ENCODE measurements around the gene TMEM9.

Gene TMEM9

DNA sequence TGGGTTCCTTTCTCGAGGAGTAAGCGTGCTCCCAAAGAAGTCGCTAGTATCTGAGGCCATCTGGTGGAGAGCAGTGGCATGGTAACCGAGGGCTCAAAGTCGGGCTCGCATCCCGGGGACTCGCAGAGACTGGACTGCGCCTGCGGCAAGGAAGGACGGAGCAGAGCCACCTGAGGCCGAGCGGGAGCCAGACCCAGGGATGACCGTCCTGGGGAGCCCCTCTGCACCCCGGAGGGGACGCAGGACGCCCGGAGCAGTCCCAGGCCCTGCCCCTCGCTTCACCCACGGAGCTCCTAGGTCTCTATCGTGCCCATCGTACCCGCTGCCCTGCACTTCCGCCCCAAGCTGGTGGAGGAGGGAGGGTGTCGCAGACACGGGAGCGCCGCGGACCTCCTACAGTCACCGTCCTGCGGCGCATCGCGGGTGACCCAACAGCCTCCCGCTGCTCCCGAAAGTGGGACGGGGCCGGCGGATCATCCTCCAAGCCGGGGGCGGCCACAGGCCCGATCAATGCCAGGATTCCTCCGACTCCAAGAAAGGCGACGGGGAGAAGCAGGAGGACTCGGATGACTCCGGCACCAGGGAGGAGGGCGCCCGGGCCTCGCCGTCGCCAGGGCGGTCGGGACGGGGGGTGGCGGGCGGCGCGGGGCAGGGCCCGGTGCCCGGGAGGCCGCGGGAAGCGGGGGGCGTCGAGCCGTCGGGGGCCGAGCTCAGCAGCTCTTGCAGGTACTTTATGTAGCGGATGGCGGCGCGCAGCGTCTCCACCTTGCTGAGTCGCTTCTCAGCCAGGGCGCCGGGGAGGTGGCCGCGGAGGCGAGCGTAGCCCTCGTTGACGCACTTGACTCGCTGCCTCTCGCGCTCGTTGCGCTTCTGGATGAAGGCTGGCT lies 39.8 kb downstream of the TMEM9 start:
- peak; percentile 92 for DNase-seq (ENCODE audit: low spot score)
- TF ChIP-seq, protein P1, sequence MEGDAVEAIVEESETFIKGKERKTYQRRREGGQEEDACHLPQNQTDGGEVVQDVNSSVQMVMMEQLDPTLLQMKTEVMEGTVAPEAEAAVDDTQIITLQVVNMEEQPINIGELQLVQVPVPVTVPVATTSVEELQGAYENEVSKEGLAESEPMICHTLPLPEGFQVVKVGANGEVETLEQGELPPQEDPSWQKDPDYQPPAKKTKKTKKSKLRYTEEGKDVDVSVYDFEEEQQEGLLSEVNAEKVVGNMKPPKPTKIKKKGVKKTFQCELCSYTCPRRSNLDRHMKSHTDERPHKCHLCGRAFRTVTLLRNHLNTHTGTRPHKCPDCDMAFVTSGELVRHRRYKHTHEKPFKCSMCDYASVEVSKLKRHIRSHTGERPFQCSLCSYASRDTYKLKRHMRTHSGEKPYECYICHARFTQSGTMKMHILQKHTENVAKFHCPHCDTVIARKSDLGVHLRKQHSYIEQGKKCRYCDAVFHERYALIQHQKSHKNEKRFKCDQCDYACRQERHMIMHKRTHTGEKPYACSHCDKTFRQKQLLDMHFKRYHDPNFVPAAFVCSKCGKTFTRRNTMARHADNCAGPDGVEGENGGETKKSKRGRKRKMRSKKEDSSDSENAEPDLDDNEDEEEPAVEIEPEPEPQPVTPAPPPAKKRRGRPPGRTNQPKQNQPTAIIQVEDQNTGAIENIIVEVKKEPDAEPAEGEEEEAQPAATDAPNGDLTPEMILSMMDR (IDR thresholded peaks at IDR 0.05), result peak; percentile 83
- Histone ChIP-seq H3K27ac (peak overlapping the region in 1 of 2 donors; percentile 77), H3K4me3 (peak overlapping the region; percentile 88)

DNA sequence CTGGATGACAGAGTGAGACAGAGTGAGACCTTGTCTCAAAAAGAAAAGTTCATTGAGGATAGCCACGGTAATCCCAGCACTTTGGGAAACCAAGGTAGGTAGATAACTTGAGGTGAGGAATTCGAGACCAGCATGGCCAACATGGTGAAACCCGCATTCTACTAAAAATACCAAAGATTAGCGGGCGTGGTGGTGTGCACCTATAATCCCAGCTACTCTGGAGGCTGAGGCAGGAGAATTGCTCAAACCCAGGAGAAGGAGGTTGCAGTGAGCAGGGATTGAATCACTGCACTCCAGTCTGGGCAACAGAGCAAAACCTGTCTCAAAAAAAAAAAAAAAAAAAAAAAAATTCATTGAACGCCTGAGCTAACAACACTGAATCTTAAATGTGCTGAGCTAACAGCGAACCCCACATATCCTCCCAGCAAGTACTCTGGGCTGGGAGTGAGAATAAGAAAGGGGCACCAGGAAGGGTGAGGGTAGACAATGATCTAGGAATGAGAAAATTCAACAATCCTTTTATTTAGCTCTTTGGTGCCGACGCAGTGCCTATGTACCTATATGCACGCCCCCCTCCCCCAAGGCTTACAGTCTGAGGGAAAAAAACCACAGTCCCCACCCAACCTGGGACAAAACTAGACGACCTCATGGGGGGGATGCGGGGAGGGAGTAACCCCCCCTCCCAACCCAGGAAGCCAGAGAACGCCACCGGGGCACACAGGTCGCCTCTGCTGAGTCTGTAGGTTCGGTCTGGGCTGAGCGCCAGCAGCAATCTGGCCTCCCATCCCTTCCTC lies 40.6 kb downstream of the TMEM9 start:
- Histone ChIP-seq H3K27ac (peak overlapping the region in 1 of 2 donors; percentile 77), H3K4me3 (peak overlapping the region; percentile 88)
- DNase-seq (ENCODE audit: low spot score), result no peak
- TF ChIP-seq, protein P1 (IDR thresholded peaks at IDR 0.05), result no peak

DNA sequence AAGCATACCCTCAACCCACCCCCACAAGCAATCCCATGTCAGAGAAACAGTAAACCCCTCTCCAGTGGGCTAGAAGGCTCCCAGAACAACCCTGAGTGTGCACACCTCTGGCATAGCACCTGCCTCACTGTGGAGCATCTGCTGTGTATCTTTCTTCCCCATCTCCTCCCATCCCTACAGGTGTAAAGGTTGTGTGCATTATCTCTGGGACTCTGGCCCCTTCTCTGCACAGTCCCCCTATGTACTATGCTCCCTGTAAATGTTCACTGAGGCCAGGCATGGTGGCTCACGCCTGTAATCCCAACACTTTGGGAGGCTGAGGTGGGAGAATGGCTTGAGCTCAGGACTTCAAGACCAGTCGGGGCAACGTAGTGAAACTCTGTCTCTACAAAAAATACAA lies 41.3 kb downstream of the TMEM9 start:
- TF ChIP-seq, protein P1 (IDR thresholded peaks at IDR 0.05), result no peak
- DNase-seq (ENCODE audit: low spot score), result no peak
- Histone ChIP-seq H3K4me3 (no peak overlapping the region), H3K27ac (no peak overlapping the region)

DNA sequence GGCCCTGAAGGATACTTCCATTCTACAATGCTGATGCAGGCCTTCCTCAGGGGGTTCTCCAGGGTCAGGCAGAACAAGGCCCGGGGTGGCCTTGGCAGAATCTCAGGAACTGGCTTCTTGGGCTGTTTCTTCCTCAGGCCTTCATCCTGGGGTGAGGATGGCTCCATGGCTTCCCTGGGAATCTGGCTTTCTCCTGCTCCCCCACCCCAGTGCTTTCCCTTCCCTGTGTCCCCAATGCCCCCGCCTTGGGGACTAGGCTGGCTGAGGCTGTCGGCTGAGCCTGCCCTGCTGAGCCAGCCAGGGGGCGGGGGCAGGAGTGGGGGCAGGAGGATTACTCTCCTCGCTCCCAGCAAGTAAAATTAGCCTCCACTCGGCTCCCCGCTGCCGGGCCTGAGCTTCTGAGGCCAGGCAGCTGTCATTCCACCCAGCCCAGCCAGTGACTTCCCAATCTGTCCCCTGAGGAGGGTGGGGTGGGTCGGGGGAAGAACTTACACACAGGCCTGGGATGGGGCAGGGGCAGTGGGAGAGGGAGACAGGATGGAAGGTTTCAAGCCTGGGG lies 42.0 kb downstream of the TMEM9 start, which contains the start of gene CACNA1S:
Gene CACNA1S, minus strand, starts transcription at position 254 of the 559 bp plus-strand sequence. Its CDS starts 87 bp downstream, at position 167.
- H3K27ac ChIP-seq, result no peak within 1 kb of the TSS
- H3K4me3 ChIP-seq, result no peak within 1 kb of the TSS
- TF ChIP-seq, protein P1 (IDR thresholded peaks at IDR 0.05), result no peak
- DNase-seq (ENCODE audit: low spot score), result no peak

DNA sequence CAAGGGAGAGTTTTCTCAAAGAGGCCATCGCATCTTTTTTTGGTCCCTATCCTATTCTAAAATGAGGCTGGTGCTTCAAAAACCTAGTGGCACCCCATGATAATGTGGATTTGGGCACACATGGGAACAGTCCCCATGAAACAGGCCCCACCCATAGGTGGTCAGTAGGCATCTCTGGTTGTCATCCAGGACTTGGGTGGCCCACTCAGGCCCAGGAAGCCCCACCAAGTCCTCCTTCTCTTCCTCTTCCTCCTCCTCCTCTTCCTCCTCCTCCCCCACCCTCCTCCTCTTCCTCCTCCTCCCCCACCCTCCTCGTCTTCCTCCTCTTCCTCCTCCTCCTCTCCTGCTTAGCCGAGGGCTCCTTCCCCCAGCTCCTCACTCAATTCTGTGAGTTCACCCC lies 42.6 kb downstream of the TMEM9 start:
- no peak overlapping the region for H3K4me3 ChIP-seq
- TF ChIP-seq, protein P1 (IDR thresholded peaks at IDR 0.05), result no peak
- DNase-seq (ENCODE audit: low spot score), result no peak
- H3K27ac ChIP-seq, result no peak overlapping the region

DNA sequence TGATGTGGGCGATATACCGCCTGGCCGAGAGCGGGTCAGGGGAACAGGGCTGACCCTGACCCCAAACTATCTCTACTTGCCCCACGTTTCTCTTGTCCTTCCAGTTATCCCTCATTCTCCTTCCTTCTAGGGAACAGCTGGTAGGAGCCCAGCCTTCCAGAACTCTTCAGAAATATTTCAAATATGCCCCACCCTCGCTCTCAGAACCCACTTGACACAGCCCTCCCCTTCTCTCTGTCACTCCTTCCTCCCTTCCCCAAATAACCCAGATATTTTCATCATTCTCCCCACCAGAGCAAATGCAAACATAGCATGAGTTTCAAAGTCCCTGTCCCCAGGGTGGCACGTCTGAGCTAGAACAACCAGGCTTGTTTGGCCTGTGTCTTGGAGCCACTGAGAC lies 43.1 kb downstream of the TMEM9 start:
- Histone ChIP-seq H3K27ac (no peak overlapping the region), H3K4me3 (no peak overlapping the region)
- DNase-seq (ENCODE audit: low spot score), result no peak
- TF ChIP-seq, protein P1 (IDR thresholded peaks at IDR 0.05), result no peak

All from coronary artery (tissue), 2 donors.